GM18868 (cell line): ENCODE results near the gene SLC26A4.

ENCODE experiments used
- ATAC-seq: cut with Tn5 transposase; IDR thresholded peaks from one replicate; pipeline ENCODE4 v1.9.1; 2021; ENCODE audit warnings: mild to moderate bottlenecking, moderate library complexity; ENCODE audit not compliant: unreplicated experiment

Gene SLC26A4

DNA sequence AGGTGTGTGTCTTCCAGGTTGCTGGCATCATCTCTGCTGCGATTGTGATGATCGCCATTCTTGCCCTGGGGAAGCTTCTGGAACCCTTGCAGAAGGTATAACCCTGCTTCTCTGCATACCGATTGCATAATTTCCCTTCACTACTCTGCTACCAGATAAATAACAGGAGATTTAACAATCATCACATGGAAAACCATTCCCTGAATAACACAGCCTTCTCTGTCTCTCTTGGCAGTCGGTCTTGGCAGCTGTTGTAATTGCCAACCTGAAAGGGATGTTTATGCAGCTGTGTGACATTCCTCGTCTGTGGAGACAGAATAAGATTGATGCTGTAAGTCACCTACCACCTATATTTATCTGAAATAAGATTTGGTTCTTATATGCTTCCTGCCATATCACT is 33.8 kb downstream of the SLC26A4 start:
- ATAC-seq, result no peak

GRCh38 chr7:107696330-107696946 is 35.8 kb downstream of the SLC26A4 start:
- no peak for ATAC-seq

DNA sequence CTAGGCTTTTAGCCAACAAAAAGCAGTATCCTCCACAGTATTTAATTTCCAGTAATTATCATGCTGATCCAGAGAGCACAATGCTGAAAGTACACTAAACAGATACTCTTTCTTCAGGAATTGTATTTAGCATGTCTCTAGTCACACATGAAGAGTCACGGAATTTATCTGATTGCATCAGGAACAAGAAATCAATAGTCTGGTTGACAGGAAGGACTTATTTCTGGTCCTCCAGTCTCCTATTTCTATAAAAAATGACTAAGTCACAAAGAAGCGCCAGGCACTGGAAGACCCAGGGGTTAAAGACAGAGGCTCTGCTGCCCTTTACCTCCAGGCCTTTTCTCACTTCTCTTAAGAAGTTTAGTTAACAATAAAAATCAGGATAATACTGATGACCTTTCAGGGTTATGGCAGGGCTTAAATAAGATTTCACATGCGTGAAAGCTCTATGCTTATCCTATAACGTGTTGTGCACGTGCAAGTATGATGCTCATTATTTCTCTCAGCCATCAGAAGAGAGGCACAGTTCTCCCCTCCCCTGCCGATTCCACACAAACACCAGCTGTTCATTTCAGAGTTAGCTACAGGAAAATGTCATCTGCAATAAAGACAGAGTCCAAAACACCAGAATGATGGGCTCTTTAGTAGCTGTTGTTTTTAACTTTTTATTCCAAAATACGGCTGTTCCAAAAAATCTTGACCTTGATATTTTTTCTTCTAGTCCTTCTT is 36.9 kb downstream of the SLC26A4 start:
- ATAC-seq, result no peak

DNA sequence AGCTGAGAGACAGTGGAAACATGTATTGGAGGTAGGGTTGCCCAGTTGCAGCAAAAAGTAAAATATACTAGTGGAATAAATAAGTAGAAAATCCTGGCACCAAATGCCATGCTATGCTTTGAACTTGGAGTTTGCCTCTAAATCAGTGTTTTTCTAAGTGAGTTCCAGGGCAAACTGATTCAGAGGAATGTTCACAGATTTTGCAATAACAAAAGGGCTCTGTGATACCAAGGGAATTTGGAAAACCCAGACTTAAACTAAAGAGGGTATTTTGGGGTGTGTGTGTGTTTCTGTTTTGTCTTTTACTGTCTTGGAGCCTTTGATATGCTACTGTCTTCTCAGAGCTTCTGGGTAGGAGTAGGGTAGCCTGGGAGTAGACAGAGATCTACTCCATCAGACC is 39.9 kb downstream of the SLC26A4 start:
- ATAC-seq, result no peak

GRCh38 chr7:107701191-107701590 is 40.6 kb downstream of the SLC26A4 start:
- ATAC-seq, result no peak

- no peak for ATAC-seq
Observed at GRCh38 chr7:107703219-107703618, 42.6 kb downstream of the SLC26A4 start.

DNA sequence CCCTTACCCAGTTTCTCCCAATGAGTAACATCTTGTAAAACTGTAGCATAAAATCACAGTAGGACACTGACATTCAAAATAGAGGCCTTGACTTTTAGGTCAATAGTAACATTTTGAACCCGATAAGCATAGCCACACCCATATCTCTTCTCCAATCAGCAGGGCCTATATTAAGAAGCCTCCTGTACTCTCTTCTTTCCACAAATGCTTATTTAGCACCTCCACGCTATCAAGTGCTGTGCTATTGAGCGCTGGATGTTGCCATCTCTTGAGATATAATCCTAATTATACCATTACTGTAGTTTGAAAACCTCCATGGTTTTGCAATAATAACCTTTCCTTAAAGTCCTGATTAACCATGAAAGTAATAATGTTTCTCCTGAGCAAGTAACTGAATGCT is 43.2 kb downstream of the SLC26A4 start:
- no peak for ATAC-seq

DNA sequence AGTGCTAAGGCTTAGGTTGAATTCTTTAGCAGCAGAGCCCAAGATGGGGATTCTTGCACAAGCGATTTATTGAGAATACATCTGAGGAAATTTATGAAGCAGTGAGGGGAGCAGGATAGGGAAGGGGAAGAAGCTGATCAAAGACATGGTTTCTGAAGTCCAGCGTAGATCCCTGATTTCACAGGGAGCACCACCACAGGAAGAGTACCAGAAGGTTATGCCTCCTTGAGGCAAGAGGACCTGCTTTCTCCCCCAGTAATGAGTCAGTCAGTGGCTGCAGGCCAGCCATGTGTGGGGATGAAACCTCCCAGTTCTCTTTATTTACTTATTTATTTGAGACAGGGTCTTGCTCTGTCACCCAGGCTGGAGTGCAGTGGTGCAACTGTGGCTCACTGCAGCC is 48.3 kb downstream of the SLC26A4 start:
- ATAC-seq, result no peak

GRCh38 chr7:107711301-107711700 is 50.7 kb downstream of the SLC26A4 start:
- no peak for ATAC-seq

- ATAC-seq, result no peak
Observed at GRCh38 chr7:107712025-107712424, 51.4 kb downstream of the SLC26A4 start.

DNA sequence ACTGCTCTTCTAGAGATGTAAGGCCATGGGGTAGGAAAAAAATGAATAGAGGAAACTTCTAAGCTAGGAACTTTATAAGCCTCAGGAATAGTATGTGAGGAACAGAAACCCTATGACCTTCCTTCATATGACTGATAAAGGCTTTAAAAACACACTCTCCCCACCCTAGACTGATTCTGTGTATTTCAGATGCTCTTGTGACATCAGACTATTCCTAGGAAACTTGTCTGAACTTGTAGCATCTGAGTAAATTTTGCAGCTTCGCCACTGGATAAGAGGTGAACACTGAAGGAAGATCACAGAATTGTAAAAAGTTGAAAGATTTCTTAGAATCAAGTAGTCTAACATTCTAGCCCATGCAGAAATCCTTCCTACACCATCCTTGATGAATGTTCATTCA is 52.3 kb downstream of the SLC26A4 start:
- no peak for ATAC-seq

DNA sequence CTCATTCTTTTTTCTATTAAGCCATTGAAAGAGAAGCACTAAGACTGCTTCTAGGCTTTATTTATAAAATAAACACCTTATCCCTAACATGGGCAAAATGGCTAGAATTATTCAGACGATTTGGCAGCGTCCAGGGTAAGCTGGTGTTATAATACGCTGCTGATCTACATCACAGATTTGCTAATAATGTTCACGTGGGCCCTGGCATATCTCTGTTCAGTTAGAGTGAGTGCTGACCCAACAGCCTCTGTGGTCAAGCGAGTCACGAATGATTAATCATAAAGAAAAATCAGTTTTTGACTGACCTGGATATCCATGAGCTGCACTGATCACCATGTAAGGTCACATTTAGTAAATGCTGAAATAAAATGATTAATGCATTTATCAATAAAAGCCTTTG is 54.9 kb downstream of the SLC26A4 start:
- ATAC-seq, result no peak

DNA sequence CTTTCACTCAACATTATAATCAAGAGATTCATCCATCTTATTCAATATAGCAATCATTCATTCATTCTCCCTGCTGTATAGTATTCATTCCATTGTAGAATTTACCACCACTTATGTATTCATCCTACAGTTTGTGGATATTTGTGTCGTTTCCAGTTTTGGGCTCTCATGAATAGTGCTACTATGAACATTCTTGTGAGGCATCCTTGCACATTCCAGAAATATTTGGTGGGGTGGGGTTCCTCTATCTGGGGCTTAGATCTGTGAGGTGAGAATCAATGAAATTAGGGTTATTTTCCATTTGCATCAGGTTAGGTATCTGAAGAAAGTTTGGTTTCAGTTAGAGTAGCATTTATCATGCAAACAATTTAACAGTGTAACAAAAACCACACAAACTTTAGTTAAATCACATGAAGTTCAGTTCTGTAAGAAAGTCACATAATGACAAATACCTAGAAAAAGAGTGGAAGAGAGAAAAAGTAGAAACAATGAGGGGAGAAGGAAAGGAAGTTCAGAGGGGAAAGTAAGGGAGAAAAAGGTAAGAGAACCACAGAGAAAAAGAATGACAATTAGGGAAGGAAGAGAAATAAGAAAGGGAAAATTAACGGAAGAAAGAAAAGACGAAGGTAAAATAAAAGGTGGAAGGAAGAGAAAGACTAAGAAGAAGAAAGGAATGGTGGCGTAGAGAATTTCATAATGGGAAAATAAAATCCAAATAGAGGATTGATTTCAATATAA is 58.0 kb downstream of the SLC26A4 start:
- ATAC-seq, result no peak

DNA sequence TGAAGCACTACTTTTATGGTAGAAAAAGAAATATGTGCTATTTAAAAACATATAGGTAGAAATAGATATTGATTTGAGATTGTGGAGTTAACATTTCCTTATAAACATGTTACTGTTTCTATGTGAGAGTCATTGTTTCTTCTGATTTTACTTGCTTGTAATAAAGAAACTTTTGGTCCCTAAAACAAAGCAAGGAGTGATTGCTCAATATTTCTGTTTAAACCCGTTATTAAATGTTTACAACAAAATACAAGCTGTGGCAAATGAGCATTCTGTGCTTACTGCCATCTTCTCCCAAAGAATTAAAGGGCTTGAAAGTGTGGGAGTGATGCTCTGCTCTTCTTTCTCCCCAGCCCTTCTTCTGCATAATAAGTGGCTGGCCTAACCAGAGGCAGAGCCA is 60.7 kb downstream of the SLC26A4 start:
- ATAC-seq, result no peak

GRCh38 chr7:107723255-107723654 is 62.6 kb downstream of the SLC26A4 start:
- ATAC-seq, result no peak

DNA sequence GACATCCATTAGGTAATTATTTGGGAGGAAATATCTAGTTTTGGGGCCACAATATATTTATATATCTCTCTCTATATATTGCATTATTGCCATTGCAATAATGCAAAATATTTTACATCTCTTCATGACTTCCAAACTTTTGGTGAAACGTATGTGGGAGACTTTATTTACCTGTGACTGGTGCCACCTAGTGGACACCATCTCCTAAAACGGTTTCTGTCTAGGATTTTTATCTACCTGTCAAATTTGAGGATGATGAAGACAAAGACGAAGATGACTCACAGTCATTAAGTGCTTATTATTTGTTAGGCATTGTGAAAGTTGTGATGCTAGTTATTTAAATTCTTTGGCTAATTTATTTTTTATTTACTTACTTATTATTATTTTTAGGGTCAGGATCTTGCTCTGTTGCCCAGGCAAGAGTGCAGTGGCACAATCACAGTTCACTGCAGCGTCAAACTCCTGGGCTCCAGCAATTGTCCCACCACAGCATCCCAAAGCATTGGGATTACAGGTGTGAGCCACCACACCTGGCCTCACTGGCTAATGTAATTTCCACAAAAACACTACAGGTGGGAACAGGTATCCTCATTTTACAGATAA is 64.6 kb downstream of the SLC26A4 start:
- no peak for ATAC-seq

- no peak for ATAC-seq
Observed at GRCh38 chr7:107726356-107727130, 65.9 kb downstream of the SLC26A4 start.

GRCh38 chr7:107728276-107728675 is 67.6 kb downstream of the SLC26A4 start:
- ATAC-seq, result no peak

DNA sequence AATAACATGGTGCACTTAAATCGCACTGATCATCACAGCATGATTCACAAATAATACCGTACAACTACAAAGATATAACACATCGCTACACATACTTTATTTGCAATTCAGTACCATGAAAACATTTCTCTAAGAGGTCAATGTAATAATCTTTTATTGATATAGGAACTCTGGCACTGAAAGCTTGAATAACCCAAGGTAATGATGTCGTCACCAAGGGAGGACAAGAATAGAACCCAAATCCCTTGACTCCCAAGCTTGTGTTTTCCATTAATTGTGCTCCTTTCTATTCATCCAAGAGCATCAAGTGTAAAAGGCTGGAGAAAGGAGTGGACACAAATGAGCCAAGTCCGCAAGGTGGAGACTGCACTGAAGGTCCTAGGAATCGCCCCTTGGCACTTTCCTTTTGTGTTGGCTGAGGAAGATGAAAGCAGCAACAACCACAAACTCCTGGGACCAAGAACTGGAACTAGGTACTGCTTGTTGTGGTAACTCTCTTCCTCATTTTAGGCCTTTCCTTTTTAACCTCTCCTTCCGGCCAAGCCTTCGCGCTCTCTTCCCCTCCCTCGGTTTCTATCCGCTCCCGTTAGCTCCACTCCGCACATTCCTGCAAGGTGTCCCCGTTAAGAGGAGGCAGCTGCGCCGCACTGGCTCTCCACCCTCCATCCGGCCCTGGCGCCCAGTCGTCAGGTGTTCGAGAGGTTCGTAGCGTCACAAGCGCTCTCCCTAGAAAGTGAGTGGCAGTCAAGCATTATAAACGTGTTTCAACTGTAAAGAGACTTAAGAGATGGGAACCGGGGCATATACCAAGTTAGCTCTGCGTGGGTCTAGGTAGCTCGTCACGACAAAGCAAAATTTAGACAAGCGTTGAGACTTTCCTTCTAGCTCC is 82.3 kb downstream of the SLC26A4 start:
- peak; percentile 36 for ATAC-seq
